ENCODE measurements around the gene PARP12. TPM values are rescaled to one million over a fixed set of nuclear protein-coding genes. Genes with fewer than 3 reads are reported as not detected.

Gene PARP12
- total RNA-seq, 2 donors from 2014 or later: 21.9 to 46.4 TPM

DNA sequence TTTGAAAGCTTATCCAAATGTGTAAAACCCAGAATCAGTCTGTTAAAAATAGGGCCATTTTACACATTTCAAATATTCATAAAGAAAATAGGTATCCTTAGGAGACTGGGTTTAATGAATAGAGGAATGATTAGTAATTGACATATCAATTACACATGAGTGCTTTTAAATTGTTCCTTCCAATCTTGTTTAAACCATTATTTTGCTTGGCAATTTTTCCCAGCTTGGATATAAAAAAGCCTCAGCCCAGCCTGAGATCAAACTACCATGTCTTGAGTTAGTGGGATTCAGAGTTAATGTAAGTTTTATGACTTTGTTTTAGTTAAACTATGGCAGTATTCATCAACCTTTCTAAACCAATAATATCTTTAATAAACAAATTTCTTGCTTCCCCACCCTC is 28.3 kb downstream of the PARP12 start:
- no peaks in the 10 kb centered on the region for H3K36me3 ChIP-seq
- H3K27me3 ChIP-seq (replicated peaks; ENCODE audit: insufficient read depth): no peaks in the 10 kb centered on the region
- no peak for DNase-seq (ENCODE audit: low spot score)
- TF ChIP-seq CTCF (IDR thresholded peaks at IDR 0.05) (no peak), POLR2AphosphoS5 (IDR thresholded peaks at IDR 0.05) (no peak), POLR2A (IDR thresholded peaks at IDR 0.05) (no peak)
- no peaks in the 10 kb centered on the region for H3K4me1 ChIP-seq (replicated peaks)
- no peaks in the 10 kb centered on the region for H3K9me3 ChIP-seq
- H3K27ac ChIP-seq: no peak overlapping the region
- intact Hi-C loops (cut with DNase I): no loop called here
- H3K4me3 ChIP-seq: no peak overlapping the region

DNA sequence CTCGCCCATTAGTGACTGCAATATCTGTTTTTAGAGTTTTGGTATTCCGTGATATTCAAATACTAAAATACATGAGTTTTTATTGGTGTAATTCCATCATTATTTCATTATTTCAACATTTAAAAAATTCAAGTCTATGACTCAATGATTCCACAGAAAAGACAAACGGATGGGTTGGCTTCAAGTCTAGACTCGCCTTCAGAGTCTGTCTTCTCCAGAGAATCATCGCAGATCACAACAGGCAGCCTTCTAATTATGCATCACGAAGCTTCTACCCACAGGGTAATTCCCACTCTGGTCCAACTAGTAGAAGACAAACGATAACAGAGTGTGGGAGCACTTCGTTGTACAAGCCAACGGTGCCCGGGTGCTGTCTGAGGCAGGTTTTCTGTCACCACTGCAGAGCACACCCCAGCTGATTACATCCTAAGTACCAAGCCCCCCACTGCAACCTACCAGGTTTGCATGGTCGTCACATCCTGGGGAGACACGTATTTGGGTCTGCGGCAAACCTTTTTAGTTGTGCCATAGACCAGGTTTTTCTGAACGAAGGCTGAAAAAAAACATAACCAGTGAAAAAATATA is 28.9 kb downstream of the PARP12 start:
- Histone ChIP-seq H3K4me3 (no peak overlapping the region), H3K36me3 (no peaks in the 10 kb centered on the region), H3K9me3 (no peaks in the 10 kb centered on the region), H3K27ac (no peak overlapping the region), H3K4me1 (replicated peaks) (no peaks in the 10 kb centered on the region), H3K27me3 (replicated peaks; ENCODE audit: insufficient read depth) (no peaks in the 10 kb centered on the region)
- intact Hi-C loops (cut with DNase I): no loop called here
- DNase-seq (ENCODE audit: low spot score): no peak
- TF ChIP-seq CTCF (IDR thresholded peaks at IDR 0.05) (no peak), POLR2A (IDR thresholded peaks at IDR 0.05) (no peak), POLR2AphosphoS5 (IDR thresholded peaks at IDR 0.05) (no peak)
- WGBS: 89% methylated on average over 14 of the region's 14 CpGs

GRCh38 chr7:140033036-140033435 is 29.7 kb downstream of the PARP12 start:
- no peaks in the 10 kb centered on the region for H3K27me3 ChIP-seq (replicated peaks; ENCODE audit: insufficient read depth)
- TF ChIP-seq POLR2A (IDR thresholded peaks at IDR 0.05): no peak
- no peaks in the 10 kb centered on the region for H3K36me3 ChIP-seq
- intact Hi-C loops (cut with DNase I): no loop called here
- H3K27ac ChIP-seq: no peak overlapping the region
- no peaks in the 10 kb centered on the region for H3K9me3 ChIP-seq
- DNase-seq (ENCODE audit: low spot score): no peak
- peaks cover 3% of the 10 kb centered on the region for H3K4me1 ChIP-seq (replicated peaks)
- 89% methylated on average over 8 of the region's 8 CpGs for WGBS
- H3K4me3 ChIP-seq: no peak overlapping the region

DNA sequence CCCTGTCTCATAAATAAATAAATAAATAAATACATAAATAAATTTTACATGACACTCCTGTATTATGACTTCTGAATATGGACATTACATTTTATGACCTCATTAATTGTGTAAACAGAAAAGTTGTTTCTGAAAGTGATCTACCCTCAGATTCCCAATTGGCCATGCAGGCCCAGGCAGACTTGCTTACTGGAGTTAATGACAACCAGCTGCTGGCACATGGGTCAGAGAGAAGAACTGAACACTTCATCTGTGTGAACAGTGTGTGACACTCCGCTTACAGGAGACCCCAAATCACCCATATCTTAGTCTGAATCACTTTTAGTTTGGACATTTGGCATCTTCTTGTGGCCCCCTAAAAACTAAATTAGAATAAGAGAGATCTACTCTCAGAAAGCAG is 31.4 kb downstream of the PARP12 start:
- intact Hi-C loops (cut with DNase I): no loop called here
- no peak for DNase-seq (ENCODE audit: low spot score)
- H3K4me3 ChIP-seq: no peak overlapping the region
- H3K4me1 ChIP-seq (replicated peaks): peaks cover 7% of the 10 kb centered on the region
- WGBS: 89% methylated on average over 1 of the region's 1 CpG
- no peaks in the 10 kb centered on the region for H3K27me3 ChIP-seq (replicated peaks; ENCODE audit: insufficient read depth)
- no peak for TF ChIP-seq POLR2A (IDR thresholded peaks at IDR 0.05)
- no peak overlapping the region for H3K27ac ChIP-seq
- no peaks in the 10 kb centered on the region for H3K9me3 ChIP-seq
- no peaks in the 10 kb centered on the region for H3K36me3 ChIP-seq

DNA sequence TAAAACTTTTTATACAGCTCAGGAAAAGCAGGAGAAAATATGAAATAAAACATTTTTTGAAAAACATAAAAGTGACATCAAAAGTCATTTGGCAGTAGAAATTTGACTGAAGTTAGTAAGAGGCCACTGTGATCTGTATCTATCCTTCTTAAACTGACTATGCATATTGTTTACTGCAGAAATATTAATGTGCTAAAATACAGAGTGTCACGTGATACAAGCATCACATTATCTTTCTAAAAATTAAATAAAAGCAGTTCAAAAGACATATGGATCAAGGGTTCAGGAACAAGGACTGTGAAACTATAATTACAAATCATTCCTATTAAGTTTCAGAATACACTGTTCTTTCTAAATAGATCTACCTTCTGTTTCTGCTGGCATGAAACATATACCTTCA is 33.7 kb downstream of the PARP12 start:
- Histone ChIP-seq H3K9me3 (no peaks in the 10 kb centered on the region), H3K27ac (no peak overlapping the region), H3K4me1 (replicated peaks) (peaks cover 7% of the 10 kb centered on the region), H3K36me3 (no peaks in the 10 kb centered on the region), H3K27me3 (replicated peaks; ENCODE audit: insufficient read depth) (no peaks in the 10 kb centered on the region), H3K4me3 (no peak overlapping the region)
- no peak for TF ChIP-seq CTCF (IDR thresholded peaks at IDR 0.05)
- TF ChIP-seq POLR2A (IDR thresholded peaks at IDR 0.05): no peak
- TF ChIP-seq POLR2AphosphoS5 (IDR thresholded peaks at IDR 0.05): no peak
- DNase-seq (ENCODE audit: low spot score): no peak
- WGBS: 66% methylated on average over 1 of the region's 1 CpG
- intact Hi-C loops (cut with DNase I): no loop called here

GRCh38 chr7:140028311-140028710 is 34.4 kb downstream of the PARP12 start:
- no peaks in the 10 kb centered on the region for H3K9me3 ChIP-seq
- H3K4me1 ChIP-seq (replicated peaks): peaks cover 7% of the 10 kb centered on the region
- WGBS: 77% methylated on average over 4 of the region's 4 CpGs
- H3K27ac ChIP-seq: peak overlapping the region in 1 of 2 donors; percentile 15
- H3K4me3 ChIP-seq: no peak overlapping the region
- DNase-seq (ENCODE audit: low spot score): no peak
- H3K27me3 ChIP-seq (replicated peaks; ENCODE audit: insufficient read depth): no peaks in the 10 kb centered on the region
- H3K36me3 ChIP-seq: no peaks in the 10 kb centered on the region
- intact Hi-C loops (cut with DNase I): no loop called here
- TF ChIP-seq POLR2AphosphoS5 (IDR thresholded peaks at IDR 0.05) (no peak), CTCF (IDR thresholded peaks at IDR 0.05) (no peak), POLR2A (IDR thresholded peaks at IDR 0.05) (no peak)

Measured in prostate gland (tissue), 2 donors.